NCI-H2227 (cell line): ENCODE data around the gene TUBB3.
"Not testable (repeated sequence)": the region's sequence is repeated elsewhere in the genome, so short reads cannot be mapped to it uniquely, and the experiment has no call there.

Experiments
- DNase-seq: peaks from one replicate; lab custom pipeline; 2025; ENCODE audit not compliant: unreplicated experiment; lab: John Stamatoyannopoulos, UW

TUBB3 gene

DNA sequence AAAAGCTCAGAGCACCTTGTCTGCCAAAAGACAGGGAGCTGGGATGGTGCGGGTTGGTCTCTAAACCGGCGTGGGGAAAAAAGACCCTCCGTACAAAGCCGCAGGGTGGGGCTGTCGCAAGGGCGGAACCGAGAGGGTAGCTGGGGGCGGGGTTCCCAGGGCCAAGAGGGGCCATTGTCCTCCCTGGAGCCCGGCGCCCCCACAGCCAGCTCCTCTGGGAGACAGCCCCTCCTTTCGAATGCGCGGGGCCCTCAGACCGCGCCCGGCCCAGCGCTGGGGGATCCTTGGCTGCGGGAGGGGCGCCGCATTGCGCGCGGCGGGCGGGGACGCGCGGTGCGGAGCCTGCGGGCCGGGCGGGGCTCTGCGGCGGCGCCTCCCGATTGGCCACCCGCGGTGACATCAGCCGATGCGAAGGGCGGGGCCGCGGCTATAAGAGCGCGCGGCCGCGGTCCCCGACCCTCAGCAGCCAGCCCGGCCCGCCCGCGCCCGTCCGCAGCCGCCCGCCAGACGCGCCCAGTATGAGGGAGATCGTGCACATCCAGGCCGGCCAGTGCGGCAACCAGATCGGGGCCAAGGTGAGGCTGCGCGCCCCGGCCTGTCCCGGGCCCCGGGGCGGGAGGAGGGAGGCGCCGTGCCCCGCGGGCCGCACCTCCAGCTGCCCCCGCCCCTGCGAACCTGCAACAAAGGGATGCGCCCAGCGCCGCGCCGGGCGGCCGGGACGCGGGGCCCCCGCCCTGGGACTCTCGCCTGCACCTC, at the start of gene TUBB3:
TUBB3 (plus strand) TSS at position 459 of the 756 bp plus-strand sequence; CDS start at position 519, 60 bp downstream.
- peak; percentile 91 for DNase-seq

DNA sequence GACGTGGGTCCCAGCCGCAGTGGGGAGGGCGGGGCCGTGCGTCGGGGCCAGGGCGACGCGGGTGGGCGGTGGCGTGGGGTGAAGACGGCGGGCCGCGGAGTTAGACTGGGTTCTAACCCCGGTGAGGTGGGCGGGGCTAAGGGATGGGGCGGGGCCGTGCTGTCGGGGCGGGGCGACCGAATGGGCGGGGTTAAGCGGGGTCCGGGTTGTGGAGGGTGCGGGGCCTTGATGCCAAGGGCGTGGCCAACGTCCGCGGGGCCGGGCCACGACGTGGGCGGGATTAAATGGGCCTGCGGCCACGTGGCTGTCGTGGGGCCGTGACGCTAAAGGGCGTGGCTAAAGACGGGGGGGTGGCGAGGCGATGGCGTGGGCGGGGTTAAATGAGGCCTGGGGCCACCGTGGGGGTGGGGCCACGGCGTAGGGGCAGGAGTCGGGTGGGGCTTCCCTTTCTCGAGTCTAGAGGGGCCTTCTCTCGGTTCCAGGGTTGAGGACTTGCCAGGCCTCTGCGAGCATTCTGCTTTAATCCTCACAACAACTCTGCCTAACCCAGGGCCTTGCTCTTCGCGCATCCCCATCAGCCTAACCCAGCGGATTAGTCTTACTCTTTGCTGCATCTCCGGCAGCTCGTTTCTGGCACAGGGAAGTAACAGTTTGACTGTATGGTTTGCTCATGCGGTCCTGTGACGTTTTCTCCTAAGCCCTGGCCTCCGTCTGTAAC, 49.0 kb upstream of the TUBB3 start:
- DNase-seq: peak; percentile 95

DNA sequence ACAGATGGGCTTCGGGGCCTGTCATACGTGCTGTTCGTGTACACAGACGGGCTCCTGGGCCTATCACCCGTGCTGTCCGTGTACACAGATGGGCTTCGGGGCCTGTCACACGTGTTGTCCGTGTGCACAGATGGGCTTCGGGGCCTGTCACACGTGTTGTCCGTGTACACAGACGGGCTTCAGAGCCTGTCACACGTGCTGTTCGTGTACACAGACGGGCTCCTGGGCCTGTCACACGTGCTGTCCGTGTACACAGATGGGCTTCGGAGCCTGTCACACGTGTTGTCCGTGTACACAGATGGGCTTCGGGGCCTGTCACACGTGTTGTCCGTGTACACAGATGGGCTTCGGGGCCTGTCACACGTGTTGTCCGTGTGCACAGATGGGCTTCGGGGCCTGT, 44.0 kb upstream of the TUBB3 start:
- DNase-seq: not testable (repeated sequence)

DNA sequence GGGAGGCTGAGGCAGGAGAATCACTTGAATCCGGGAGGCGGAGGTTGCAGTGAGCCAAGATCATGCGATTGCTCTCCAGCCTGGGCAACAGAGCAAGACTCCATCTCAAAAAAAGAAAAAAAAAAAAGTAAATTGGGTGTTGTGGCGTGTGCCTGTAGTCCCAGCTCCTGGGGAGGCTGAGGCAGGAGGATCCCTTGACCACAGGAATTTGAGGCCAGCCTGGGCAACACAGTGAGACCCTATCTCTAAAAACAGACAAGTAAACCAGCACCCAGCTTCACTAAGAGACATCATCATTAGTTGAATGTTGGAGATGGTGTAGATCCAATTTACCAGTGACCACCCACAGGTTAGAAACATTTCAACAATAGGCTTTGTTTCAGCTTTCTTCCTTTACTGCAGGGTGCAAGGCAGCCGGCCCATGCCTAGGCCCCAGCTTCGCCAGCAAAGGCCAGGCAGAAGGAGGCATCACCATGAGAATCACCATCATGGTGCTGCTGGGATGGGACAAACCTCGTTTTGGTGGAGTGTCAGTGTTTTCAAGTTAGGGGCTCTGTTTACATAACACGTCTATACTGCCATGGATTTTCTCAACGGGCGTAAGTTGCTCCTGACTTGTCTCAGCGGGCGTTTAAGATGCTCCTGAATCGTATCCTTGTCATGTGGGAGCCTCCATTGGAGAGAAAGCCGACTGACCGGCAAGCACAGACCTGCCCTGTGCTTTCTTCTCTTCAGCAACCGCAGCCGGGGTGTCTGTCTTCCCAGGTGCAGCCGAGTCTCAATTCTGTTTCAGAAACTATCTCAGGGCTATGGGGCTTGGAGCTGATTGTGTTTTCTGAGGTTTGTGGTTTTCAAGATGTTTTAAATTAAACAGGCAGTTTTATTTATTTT, 42.4 kb upstream of the TUBB3 start:
- DNase-seq: no peak

DNA sequence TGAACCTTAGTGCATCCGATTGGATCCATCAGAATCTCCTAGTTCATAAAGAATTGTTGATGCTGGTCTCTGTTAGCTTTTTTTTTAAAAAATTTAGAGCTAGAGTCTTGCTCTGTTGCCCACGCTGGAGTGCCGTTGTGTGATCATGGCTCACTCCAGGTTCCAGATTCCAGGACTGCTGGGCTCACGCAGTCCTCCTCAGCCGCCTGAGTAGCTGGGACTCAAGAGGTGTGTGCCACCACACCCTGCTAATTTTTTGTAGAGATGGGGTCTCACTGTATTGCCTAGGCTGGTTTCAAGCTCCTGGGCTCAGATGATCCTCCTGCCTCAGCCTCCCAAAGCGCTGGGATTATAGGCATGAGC, 41.8 kb upstream of the TUBB3 start:
- no peak for DNase-seq

DNA sequence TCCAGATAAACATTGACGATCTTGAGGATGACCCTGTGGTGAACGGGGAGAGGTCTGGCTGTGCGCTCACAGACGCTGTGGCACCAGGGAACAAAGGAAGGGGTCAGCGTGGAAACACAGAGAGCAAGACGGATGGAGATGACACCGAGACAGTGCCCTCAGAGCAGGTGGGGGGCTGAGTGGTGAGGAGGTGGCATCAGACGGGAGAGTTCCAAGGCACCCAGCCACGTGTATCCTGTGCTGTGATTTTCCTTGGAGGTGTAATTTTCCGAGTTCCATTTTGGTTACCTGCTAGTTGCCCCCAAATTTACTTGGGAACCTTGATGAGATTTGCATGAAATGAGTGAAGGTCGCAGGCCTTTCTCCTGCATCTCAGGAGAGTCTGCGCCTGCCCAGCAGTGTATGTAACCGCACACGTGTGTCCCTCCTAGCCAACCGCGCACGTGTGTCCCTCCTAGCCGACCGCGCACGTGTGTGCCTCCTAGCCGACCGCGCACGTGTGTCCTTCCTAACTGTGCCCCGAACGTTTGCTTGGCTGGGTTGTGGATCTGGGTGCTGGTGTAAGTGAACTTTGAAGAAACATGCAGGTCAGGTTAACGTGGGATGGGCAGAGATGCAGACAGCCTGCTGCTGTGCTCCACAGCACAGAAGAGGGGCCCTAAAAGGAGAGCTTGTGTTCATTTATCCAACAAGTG, 39.6 kb upstream of the TUBB3 start:
- no peak for DNase-seq

DNA sequence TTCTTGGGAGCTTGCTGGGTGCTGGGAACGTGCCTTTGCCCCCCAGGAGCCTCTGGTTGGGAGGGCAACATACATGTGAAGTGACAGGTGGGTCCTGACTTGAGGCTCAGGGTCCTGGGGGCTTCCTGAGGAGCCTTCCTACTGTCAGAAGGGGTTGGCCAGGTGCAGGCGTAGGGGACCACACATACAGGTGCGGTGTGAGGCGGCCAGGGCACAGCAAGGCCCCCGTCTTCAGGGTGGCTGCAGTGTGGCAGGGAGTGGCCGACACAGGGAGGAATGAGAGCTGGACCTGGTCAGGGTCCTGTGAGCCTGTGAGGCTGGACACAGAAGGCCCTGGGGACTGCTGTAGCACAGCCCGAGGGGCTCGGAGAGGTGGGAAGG, 39.1 kb upstream of the TUBB3 start:
- no peak for DNase-seq

DNA sequence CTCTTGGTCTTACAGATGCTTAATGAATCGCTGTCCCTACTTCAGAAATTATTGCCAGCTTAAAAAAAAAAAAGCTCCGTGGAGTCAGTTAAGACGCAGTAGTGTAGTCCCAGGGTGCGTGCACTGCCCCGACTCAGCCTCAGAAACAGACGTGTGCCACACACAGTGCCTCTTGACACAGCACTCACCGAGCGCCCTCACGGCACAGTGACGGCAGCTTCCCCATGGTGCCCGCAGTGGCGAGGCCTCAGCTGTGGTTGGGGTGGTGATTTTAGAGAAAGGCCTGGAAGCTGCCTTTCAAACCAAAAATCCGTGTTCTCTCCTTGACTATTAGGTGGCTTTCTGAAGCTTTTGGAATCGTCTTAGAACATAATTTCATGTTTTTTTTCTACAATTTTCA, 35.9 kb upstream of the TUBB3 start:
- DNase-seq: no peak

DNA sequence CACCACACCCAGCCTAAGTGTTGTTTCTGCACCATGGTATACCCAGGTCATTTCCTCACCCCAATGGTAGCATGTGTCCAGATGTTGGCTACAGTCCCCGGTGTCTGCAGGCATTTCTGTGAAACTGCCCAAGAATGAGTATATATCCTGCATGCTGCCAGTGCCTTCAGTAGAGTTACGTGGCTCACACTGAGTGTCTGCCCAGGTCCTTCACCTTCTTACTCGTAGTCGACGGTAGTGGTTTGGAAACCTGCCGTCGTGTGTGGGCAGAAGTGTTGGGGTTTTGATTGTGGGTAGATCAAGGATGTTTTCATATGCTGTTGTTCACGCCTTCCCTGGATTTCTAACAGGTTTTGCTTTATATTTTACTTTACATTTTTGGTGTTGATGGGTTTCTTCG, 32.9 kb upstream of the TUBB3 start:
- DNase-seq: no peak

DNA sequence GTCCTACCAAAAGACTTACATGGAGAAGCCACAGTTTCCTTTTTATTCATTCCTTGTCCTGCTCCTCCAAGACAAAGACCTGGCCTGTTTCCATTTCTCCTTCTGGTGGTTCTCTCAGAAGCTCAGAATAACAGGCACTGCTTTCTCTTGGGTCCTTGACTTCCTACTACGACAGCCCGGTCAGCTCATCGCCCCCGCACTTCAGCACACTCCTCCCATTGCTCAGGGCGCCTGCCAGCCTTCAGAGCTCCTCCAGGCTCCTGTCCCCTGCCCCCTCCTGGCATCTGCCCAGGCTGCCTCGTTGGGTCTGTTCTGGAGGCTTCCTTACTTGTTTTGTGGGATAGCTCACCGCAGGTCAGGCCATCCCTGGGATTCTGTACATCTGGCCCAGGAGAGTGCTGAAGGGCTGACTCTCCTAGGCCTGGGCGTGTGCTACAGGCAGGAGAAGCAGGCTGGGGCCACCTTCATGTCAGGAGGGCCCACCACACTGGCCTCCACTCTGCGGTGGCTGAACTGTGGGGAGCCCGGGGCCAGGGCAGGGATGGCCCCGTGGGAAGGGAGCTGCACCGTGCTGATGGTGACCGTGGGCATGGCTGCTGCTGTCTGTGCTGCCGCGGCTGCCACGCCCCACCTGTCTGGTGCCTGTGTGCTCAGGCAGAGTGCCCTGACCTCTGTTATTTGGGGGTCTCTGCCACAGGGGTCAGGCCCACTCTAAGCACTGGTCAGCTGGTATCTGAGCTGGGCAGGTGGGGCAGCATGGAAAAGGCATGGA, 32.1 kb upstream of the TUBB3 start:
- no peak for DNase-seq

DNA sequence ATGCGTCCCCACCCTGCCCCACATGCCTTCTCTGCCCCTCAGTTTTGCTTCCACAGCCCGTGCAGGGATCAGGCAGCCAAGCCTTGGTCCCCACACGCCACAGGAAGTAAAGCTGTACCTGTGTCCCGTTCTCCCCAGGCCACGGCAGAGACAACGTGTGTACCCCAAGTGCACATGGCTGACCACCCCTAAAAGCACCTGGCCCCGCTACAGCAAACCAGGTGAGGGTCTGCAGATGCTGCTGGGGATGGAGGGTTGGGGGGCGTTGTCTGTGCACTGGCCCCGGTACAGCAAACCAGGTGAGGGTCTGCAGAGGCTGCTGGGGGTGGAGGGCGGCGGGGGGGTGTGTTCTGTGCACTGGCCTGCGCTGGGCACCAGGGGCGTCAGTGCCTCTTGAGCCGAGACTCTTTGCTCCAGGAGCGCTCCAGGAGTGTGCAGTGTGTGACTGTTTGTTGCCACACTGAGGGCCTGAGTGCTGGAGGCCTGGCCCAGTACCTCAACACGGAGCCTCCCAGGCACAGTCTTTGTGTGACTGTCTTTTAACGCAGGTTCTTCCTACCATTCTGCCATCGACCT, 31.0 kb upstream of the TUBB3 start:
- DNase-seq: no peak

DNA sequence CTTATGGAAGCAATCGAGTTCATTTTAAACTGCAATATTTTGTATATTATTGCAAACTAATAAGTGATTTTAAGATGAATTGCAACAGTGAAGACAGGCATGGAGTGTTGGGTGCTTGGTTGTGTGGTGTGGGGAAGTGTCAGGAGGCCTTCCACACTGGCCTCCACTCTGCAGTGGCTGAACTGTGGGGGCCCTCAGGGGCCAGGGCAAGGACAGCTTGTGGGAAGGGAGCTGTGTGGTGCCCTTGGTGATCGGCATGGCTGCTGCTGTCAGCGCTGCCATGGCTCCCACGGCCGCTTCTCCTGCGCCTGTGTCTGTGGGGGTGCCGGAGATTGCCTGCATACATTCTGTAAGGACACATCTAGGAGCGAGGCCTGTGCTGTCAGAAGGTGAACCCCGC, 30.5 kb upstream of the TUBB3 start:
- no peak for DNase-seq

DNA sequence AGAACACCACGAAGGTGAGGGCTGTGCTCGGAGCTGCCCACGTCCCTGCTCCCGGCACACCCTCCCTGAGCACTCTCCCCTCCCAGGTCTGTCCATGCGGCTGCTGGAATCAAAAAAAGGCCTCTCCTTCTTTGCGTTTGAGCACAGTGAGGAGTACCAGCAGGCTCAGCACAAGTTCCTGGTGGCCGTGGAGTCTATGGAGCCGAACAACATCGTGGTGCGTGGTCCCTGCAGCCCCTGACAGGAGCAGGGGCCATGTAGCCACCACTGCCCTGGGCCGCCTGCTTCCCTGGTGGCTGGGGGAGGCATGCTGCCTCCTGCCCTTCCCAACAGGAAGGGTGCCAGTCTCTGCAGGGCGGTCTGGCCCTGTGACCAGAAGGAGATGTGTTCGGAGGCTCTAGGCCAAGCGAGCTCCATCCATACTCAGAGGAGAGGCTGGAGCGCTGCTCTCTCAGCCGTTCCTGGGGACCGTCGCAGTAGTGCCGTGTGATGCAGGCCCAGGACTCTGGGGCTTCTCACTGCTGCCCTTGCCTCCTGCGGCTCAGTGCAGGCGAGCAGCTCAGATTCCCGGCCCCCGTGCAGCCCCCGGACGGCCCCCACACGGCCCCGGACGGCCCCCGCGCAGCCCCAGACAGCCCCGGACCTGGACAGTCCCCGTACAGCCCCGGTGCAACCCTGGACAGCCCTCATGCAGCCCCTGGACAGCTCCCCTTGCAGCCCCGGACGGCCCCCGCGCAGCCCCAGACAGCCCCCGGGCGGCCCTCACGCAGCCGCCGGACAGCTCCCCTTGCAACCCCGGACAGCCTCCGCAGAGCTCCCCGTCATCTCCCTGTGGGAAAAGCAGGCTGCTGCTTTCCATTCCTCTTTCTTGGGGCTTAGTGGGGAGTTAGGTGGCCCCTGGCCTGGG, 29.2 kb upstream of the TUBB3 start:
- DNase-seq: no peak

DNA sequence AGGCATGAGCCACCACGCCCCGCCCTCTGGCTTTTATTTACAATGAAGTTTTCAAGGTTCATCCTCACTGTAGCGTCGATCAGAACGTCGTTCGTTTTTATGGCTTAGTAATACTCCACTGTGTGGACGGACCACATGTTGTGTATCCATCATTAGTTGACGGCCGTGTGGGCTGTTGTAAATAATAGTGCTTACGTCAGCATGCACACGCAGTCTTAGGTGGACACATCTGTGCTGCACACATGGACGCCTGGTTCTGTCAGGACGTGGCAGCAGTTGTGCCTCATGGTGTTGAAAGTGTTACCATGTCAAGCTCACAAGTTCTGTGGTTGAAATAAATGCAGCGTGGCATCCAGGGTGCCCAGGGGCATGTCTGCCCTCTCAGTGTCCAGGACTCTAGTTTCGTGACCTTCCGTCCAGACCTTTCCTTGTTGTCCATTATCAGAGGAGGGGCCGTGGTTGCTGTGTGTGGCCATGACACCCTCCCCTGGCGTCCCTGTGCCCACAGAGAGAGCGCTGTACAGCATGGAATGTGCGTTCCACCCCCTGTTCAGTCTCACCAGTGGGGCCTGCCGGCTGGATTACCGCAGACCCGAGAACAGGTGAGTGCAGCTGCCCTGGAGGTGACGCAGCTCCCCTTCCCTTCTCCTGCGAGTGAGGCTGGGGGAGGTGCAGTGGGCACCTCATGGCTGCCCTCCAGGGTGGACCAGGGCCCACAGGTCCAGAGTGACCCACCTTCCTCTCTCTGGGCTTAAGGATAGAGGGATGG, 27.5 kb upstream of the TUBB3 start:
- no peak for DNase-seq

DNA sequence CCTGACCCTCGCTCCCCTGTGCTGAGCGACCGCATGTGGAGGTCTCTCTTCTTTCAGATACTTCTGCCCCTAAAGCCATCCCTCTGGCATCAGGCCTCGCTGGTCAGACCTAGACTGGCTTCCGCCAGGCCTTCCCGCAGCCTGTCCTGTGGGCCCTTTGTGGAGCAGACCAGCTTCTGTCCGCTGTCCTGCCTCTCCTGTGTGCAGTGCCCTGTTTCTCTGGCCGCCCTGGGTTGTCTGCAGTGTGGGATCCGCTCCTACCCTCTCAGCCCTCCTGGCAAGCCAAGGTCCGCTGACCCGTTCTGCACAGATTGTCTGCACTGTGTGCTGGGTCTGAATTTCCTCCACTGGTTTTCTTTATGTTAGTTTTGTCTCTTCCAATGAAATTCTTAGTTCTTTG, 25.9 kb upstream of the TUBB3 start:
- no peak for DNase-seq

DNA sequence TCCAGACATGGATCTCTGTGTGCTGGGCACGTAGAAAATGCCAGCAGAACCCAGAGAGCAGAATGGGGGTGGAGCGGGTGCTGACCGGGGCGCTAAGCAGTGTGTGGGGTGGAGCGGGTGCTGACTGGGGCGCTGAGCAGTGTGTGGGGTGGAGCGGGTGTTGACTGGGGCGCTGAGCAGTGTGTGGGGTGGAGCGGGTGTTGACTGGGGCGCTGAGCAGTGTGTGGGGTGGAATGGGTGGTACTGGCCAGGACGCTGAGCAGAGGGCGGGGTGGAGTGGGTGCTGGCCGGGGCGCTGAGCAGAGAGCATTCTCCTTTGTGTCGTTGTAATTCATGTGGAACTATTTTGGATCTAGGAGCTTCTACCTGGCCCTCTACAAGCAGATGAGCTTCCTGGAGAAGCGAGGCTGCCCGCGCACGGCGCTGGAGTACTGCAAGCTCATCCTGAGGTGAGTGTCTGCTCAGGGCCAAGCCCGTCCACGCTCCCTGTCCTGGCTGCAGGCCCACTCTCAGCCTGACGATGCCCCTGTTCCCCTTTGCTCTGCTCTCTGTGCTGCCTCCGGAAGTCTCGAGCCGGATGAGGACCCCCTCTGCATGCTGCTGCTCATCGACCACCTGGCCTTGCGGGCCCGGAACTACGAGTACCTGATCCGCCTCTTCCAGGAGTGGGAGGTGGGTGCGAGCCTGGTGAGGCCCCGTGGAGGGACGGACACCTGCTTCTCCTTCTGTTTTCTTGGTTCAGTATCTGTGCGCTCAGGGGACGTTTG, 24.8 kb upstream of the TUBB3 start:
- no peak for DNase-seq

DNA sequence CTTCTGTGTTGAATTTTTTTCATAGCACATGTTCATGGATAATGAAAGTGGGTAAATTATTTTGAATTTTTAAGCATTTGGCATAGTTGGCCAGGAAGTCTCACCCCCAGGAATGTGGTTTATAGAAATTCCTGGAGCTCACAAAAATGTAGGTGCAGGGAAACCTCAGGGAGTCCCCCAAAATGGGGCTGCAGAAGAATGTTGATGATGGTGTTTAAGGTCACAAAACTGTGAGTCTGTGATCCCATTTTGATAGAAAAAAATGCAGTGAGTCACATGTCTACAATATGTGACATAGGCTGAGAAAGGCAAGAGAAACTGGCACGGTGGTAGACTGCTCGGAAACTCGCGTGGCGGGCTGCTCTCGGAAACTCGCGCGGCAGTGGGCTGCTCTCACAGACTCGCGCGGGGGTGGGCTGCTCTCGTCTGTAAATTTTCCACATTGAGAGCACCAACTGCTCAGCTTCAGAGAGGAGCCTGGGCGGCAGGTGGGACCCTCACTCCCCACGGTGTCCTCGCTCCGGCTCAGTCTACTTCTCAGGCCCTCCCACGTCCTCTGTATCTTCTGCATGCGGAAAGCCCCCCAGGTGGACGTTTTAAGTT, 23.2 kb upstream of the TUBB3 start:
- no peak for DNase-seq
